K562 (cell line): ENCODE results near the gene NLRP5. TPM values are rescaled to one million over a fixed set of nuclear protein-coding genes. Genes with fewer than 3 reads are reported as not detected.

Experiments used
- ATAC-seq: fragments of 200-7000 bp; cut with Tn5 transposase; 3 replicates; pipeline ENCODE4 v1.9.1; 2020; ENCODE audit warnings: moderate library complexity
- BruUV-seq: library from RNA; stranded (reverse); fragments of 400-500 nt; replicated peaks from 2 replicates; lab custom pipeline; 2021; lab: Mats Ljungman, UMichigan
- CTCF ChIA-PET: fragments of 300-600 bp; formaldehyde crosslinking; extraction: SDS; loops from one replicate; lab custom pipeline; 2021; ENCODE audit warnings: low intra/inter-chr PET ratio; lab: Yijun Ruan, JAX
- POLR2A ChIA-PET: fragments of 300-600, 350-650 bp; sonication (Branson Sonifier 250); formaldehyde crosslinking; extraction: SDS; loops from one replicate; lab custom pipeline; 2021; ENCODE audit warnings: antibody characterized with exemption, inconsistent platforms; lab: Yijun Ruan, JAX
- DNase-seq, 4 experiments: peaks; one replicate each; pipeline versions ENCODE4 v3.0.0 to v3.0.0-alpha.2; 2011 to 2018; ENCODE audit warnings: low spot score in 3 of 4, mixed read lengths in 3 of 4; ENCODE audit errors: extremely low read depth in 1 of 4
- FAIRE-seq: peaks from 2 replicates; lab custom pipeline; 2011; peaks lifted over from hg19 to GRCh38; lab: Jason Lieb, UNC
- H2AFZ ChIP-seq: 2 replicates; pipeline ENCODE4 v1.6.0; 2011; ENCODE audit warnings: low read depth, low read length, control low read depth, inconsistent platforms
- H3K27ac ChIP-seq: fragments of 200-600 bp; 3 replicates; pipeline ENCODE4 v1.8.0; 2011; ENCODE audit warnings: low read depth, mild to moderate bottlenecking, control low read depth, inconsistent platforms, low read length, moderate library complexity, mixed read lengths; ENCODE audit errors: extremely low read depth
- H3K27me3 ChIP-seq, 2 experiments: fragments of 300-600 bp in 1 of 2; 2 replicates in 1 of 2; 3 replicates in 1 of 2; pipeline versions ENCODE4 v1.6.0 to v1.8.0; 2011; ENCODE audit warnings: inconsistent platforms in 2 of 2, low read length in 2 of 2, mild to moderate bottlenecking in 1 of 2, mixed read lengths in 1 of 2, moderate library complexity in 1 of 2; ENCODE audit not compliant: control insufficient read depth in 2 of 2, insufficient read depth in 2 of 2
- H3K36me3 ChIP-seq: fragments of 300-600 bp; 3 replicates; pipeline ENCODE4 v1.8.0; 2011; ENCODE audit warnings: mild to moderate bottlenecking, low read length, inconsistent platforms; ENCODE audit not compliant: control insufficient read depth, insufficient read depth
- H3K4me1 ChIP-seq, 2 experiments: fragments of 200-600 bp in 1 of 2; replicated peaks in 1 of 2; 2 replicates in 1 of 2; 3 replicates in 1 of 2; pipeline versions ENCODE4 v1.5.1 to v1.8.0; 2011; ENCODE audit warnings: inconsistent platforms in 2 of 2, low read length in 2 of 2, mild to moderate bottlenecking in 1 of 2, mixed read lengths in 1 of 2, moderate library complexity in 1 of 2; ENCODE audit not compliant: control insufficient read depth in 2 of 2, insufficient read depth in 2 of 2
- H3K4me2 ChIP-seq: 2 replicates; pipeline ENCODE4 v1.6.1; 2011; ENCODE audit warnings: low read length, control low read depth, inconsistent platforms, mixed read lengths; ENCODE audit not compliant: insufficient read depth
- H3K4me3 ChIP-seq: fragments of 200-600 bp; sonication (generic), shearing (Covaris generic); 2 replicates; pipeline ENCODE4 v1.5.1; 2016; ENCODE audit warnings: control low read depth, inconsistent platforms
- H3K79me2 ChIP-seq: fragments of 200-600 bp; 3 replicates; pipeline ENCODE4 v1.8.0; 2011; ENCODE audit warnings: low read length, inconsistent platforms; ENCODE audit not compliant: control insufficient read depth, insufficient read depth
- H3K9ac ChIP-seq, 2 experiments: 2 replicates each; pipeline versions ENCODE4 v1.6.0 to v1.6.1; 2011; ENCODE audit warnings: low read depth in 2 of 2, low read length in 2 of 2, control low read depth in 1 of 2, inconsistent platforms in 1 of 2, mild to moderate bottlenecking in 1 of 2, mixed read lengths in 1 of 2; ENCODE audit not compliant: insufficient read depth in 1 of 2
- H3K9me1 ChIP-seq: one replicate; pipeline ENCODE4 v1.6.0; 2011; ENCODE audit warnings: inconsistent platforms, mild to moderate bottlenecking, low read length, moderate library complexity; ENCODE audit not compliant: control insufficient read depth, insufficient read depth
- H3K9me3 ChIP-seq: replicated peaks from 2 replicates; pipeline ENCODE4 v1.5.1; 2011; ENCODE audit warnings: low read depth, low read length, inconsistent platforms; ENCODE audit not compliant: control insufficient read depth, insufficient read depth
- H4K20me1 ChIP-seq: replicated peaks from 2 replicates; pipeline ENCODE4 v1.6.1; 2011; ENCODE audit warnings: low read length, inconsistent platforms, mixed read lengths; ENCODE audit not compliant: control insufficient read depth, insufficient read depth
- ATF6 ChIP-seq: sonication (generic); formaldehyde crosslinking; IDR thresholded peaks from 2 replicates; pipeline ENCODE4 v1.4.0; 2020; ENCODE audit warnings: mild to moderate bottlenecking, missing genetic modification reagents
- ILK ChIP-seq: fragments of 450-650 bp; IDR thresholded peaks from 2 replicates; pipeline ENCODE4 v1.6.1; 2016; ENCODE audit warnings: missing genetic modification characterization, low read depth, mild to moderate bottlenecking, missing compliant biosample characterization, moderate library complexity, borderline replicate concordance
- SAFB2 ChIP-seq: fragments of 200-400 bp; formaldehyde crosslinking; IDR thresholded peaks from 2 replicates; pipeline ENCODE4 v1.6.1; 2018; ENCODE audit warnings: borderline replicate concordance, low read length, low read depth, moderate library complexity; ENCODE audit not compliant: severe bottlenecking
- TCF7L2 ChIP-seq: fragments of 150-350 bp; IDR thresholded peaks from 2 replicates; pipeline ENCODE4 v1.6.1; 2016; ENCODE audit warnings: low read depth, mild to moderate bottlenecking, low read length, moderate library complexity
- ZNF140 ChIP-seq: fragments of 250-450 bp; sonication (Bioruptor Pico); IDR thresholded peaks from 2 replicates; pipeline ENCODE4 v1.8.0; 2021; ENCODE audit warnings: moderate library complexity, mild to moderate bottlenecking, inconsistent platforms
- ZNF717 ChIP-seq: fragments of 250-450 bp; sonication (Bioruptor Pico); IDR thresholded peaks from 2 replicates; pipeline ENCODE4 v1.5.0; 2021
- WGBS: fragments of 100-300 bp; shearing (Covaris generic); methylation state at CpG from one replicate; pipeline ENCODE4 v1.1.6; 2016; ENCODE audit warnings: low coverage, mixed read lengths; ENCODE audit not compliant: insufficient coverage; ENCODE audit errors: missing lambda C conversion rate; 5-methylcytosine and 5-hydroxymethylcytosine counted together
- in situ Hi-C: fragments of 300-500 bp; cut with MboI; formaldehyde crosslinking; loops from 4 replicates; pipeline ENCODE4 v1.15.0; 2018; ENCODE audit warnings: inconsistent platforms, mixed read lengths
- intact Hi-C: fragments of 100-400 bp; cut with micrococcal nuclease; formaldehyde crosslinking; loops from 2 replicates; pipeline ENCODE4 v1.14.2; 2022
- polyA plus RNA-seq, 8 experiments: library from polyadenylated mRNA; depleted of rRNA in 4 of 8; stranded (reverse) in 5 of 8; unstranded in 3 of 8; fragments of >200 nt; fragmentation: Nextera tagmentation in 2 of 8; fragmentation: Illumina TruSeq in 1 of 8; extraction: Ambion mirVana in 2 of 8; extraction: Trizol in 1 of 8; gene quantifications; 2 replicates each; pipeline versions ENCODE4 v1.2.1 to v1.2.3, GENCODE V29; 2011 to 2014; ENCODE audit warnings: inconsistent platforms in 1 of 8, missing spikeins in 1 of 8
- total RNA-seq, 7 experiments: library from RNA; depleted of rRNA in 6 of 7; stranded (reverse); fragments of >200 nt in 6 of 7; fragmentation: Illumina TruSeq in 2 of 7; extraction: Trizol in 2 of 7; gene quantifications; 2 replicates each; pipeline versions ENCODE4 v1.2.1 to v1.2.3, GENCODE V29; 2011 to 2021; ENCODE audit warnings: low replicate concordance in 1 of 7

Gene NLRP5
- total and polyA plus RNA-seq, 9 of the 15 experiments (the other 6 are each of a cell fraction or from before 2014, with no cell fraction given) = 0.04 to 0.07 TPM; not detected in 7

- ATAC-seq (no peak), DNase-seq (no peak), FAIRE-seq (no peak)
- BruUV-seq = no TSS peak
- H3K27me3 ChIP-seq = no peaks in the 10 kb centered on the region
- TF ChIP-seq ILK (tag) = no peak
- no peak for TF ChIP-seq ZNF717 (CRISPR knock-in tag)
- TF ChIP-seq ATF6 (CRISPR knock-in tag) = no peak
- TF ChIP-seq SAFB2 = no peak
- no peak for TF ChIP-seq ZNF140 (CRISPR knock-in tag)
- no peak for TF ChIP-seq TCF7L2
- CTCF ChIA-PET = no interaction called here
- no peak overlapping the region for H3K27ac ChIP-seq
- in situ Hi-C loops (no loop called here), intact Hi-C loops (no loop called here)
- peaks cover 79% of the 10 kb centered on the region for H3K79me2 ChIP-seq
- no peak overlapping the region for H3K4me2 ChIP-seq
- H2AFZ ChIP-seq = no peak overlapping the region
- H4K20me1 ChIP-seq = no peaks in the 10 kb centered on the region
- H3K9me1 ChIP-seq = no peaks in the 10 kb centered on the region
- POLR2A ChIA-PET = no interaction called here
- peaks cover 68% of the 10 kb centered on the region for H3K36me3 ChIP-seq
- whole genome bisulfite sequencing = 97% methylated on average over 16 of the region's 20 CpGs
- H3K9ac ChIP-seq = peak overlapping the region in 1 of 2 experiments; percentile 17; a peak in 1 of 4 replicates
- peaks cover 4% of the 10 kb centered on the region for H3K9me3 ChIP-seq
- peaks cover 0 to 36% of the 10 kb centered on the region in 2 experiments; a peak in 1 of 5 replicates for H3K4me1 ChIP-seq
- H3K4me3 ChIP-seq = no peak overlapping the region
Observed at GRCh38 chr19:56103027-56103614, 116.5 kb downstream of the NLRP5 start.
